B cell (primary cell): Measurements from ENCODE around the gene ADAMTS13. TPM values are rescaled to one million over a fixed set of nuclear protein-coding genes. Genes with fewer than 3 reads are reported as not detected.

Experiments used
- ATAC-seq: fragments of 200-7000 bp; cut with Tn5 transposase; one replicate; pipeline ENCODE4 v1.10.0; 2021; ENCODE audit warnings: low read depth, mild to moderate bottlenecking, moderate number of reproducible peaks, moderate library complexity
- CTCF ChIA-PET: fragments of 350-600 bp; sonication (Branson Sonifier 250); formaldehyde crosslinking; loops from one replicate; lab custom pipeline; 2021; ENCODE audit warnings: antibody characterized with exemption, inconsistent platforms; lab: Charles Lee
- POLR2A ChIA-PET: fragments of 350-600 bp; sonication (Branson Sonifier 250); formaldehyde crosslinking; loops from one replicate; lab custom pipeline; 2021; ENCODE audit warnings: antibody characterized with exemption; lab: Charles Lee
- DNase-seq: peaks from one replicate; pipeline ENCODE4 v3.0.0; 2013
- H2AFZ ChIP-seq: 2 replicates; pipeline ENCODE4 v1.6.1; 2012; ENCODE audit warnings: mild to moderate bottlenecking, low read depth, low read length; ENCODE audit not compliant: insufficient read depth, poor library complexity, severe bottlenecking
- H3K27ac ChIP-seq, 2 donors: 1 replicate in 1 of 2; 2 replicates in 1 of 2; pipeline ENCODE4 v1.5.1; 2012 to 2013; ENCODE audit warnings: low read length in 2 of 2, mild to moderate bottlenecking in 2 of 2, moderate library complexity in 1 of 2
- H3K27me3 ChIP-seq, 4 experiments: fragments of 200-600 bp in 1 of 4; sonication (generic) in 1 of 4; replicated peaks in 1 of 4; 1 replicate in 2 of 4; 2 replicates in 2 of 4; pipeline versions ENCODE4 v1.6.1 to v1.7.0; 2013 to 2016; ENCODE audit warnings: low read length in 3 of 4, mild to moderate bottlenecking in 2 of 4, mixed read lengths in 1 of 4, moderate library complexity in 1 of 4; ENCODE audit not compliant: insufficient read depth in 4 of 4, control insufficient read depth in 3 of 4; ENCODE audit errors: control extremely low read depth in 1 of 4
- H3K36me3 ChIP-seq, 2 experiments: replicated peaks in 1 of 2; 1 replicate in 1 of 2; 2 replicates in 1 of 2; pipeline versions ENCODE4 v1.6.1 to v1.7.1; 2013; ENCODE audit warnings: low read length in 1 of 2; ENCODE audit not compliant: insufficient read depth in 2 of 2, control insufficient read depth in 1 of 2; ENCODE audit errors: control extremely low read depth in 1 of 2, extremely low read depth in 1 of 2
- H3K4me1 ChIP-seq, 2 donors: fragments of 200-600 bp in 1 of 2; sonication (generic) in 1 of 2; 1 replicate in 1 of 2; 2 replicates in 1 of 2; pipeline versions ENCODE4 v1.5.1 to v1.6.1; 2013 to 2017; ENCODE audit warnings: low read length in 2 of 2; ENCODE audit not compliant: control insufficient read depth in 2 of 2, insufficient read depth in 2 of 2
- H3K4me2 ChIP-seq: replicated peaks from 2 replicates; pipeline ENCODE3; 2012; ENCODE audit warnings: mild to moderate bottlenecking, low read depth, low read length; ENCODE audit not compliant: poor library complexity, severe bottlenecking
- H3K4me3 ChIP-seq, 5 experiments: fragments of 200-600 bp in 1 of 5; sonication (generic) in 1 of 5; 1 replicate in 3 of 5; 2 replicates in 2 of 5; pipeline versions ENCODE4 v1.5.1 to v1.7.0; 2011 to 2016; ENCODE audit warnings: low read length in 4 of 5, mild to moderate bottlenecking in 4 of 5, low read depth in 2 of 5, control low read depth in 1 of 5, moderate library complexity in 1 of 5; ENCODE audit not compliant: insufficient read depth in 1 of 5; ENCODE audit errors: control extremely low read depth in 1 of 5, extremely low read depth in 1 of 5
- H3K79me2 ChIP-seq: fragments of 200-600 bp; sonication (generic); one replicate; pipeline ENCODE4 v1.6.0; 2016; ENCODE audit warnings: low read length; ENCODE audit not compliant: control insufficient read depth, insufficient read depth
- H3K9ac ChIP-seq: fragments of 200-600 bp; sonication (generic); 2 replicates; pipeline ENCODE4 v1.6.1; 2017; ENCODE audit warnings: mild to moderate bottlenecking, low read length, moderate library complexity
- H3K9me3 ChIP-seq, 3 donors: one replicate each; pipeline versions ENCODE4 v1.6.1 to v1.7.1; 2013; ENCODE audit warnings: low read length in 2 of 3; ENCODE audit not compliant: control insufficient read depth in 2 of 3, insufficient read depth in 1 of 3; ENCODE audit errors: control extremely low read depth in 1 of 3
- H4K20me1 ChIP-seq: 2 replicates; pipeline ENCODE4 v1.6.0; 2012; ENCODE audit warnings: mild to moderate bottlenecking, low read length; ENCODE audit not compliant: insufficient read depth, control insufficient read depth, poor library complexity, severe bottlenecking
- H3K27ac Mint-ChIP-seq: one replicate; pipeline ENCODE4 v1.8.0; 2021; ENCODE audit warnings: mixed read lengths
- H3K27me3 Mint-ChIP-seq: one replicate; pipeline ENCODE4 v1.8.0; 2021; ENCODE audit warnings: mixed read lengths
- H3K4me1 Mint-ChIP-seq: one replicate; pipeline ENCODE4 v1.8.0; 2021; ENCODE audit warnings: mixed read lengths
- H3K4me3 Mint-ChIP-seq: one replicate; pipeline ENCODE4 v1.8.0; 2021; ENCODE audit warnings: mixed read lengths
- H3K9me3 Mint-ChIP-seq: one replicate; pipeline ENCODE4 v1.8.0; 2022; ENCODE audit warnings: mixed read lengths; ENCODE audit not compliant: insufficient read depth
- EZH2 ChIP-seq: IDR thresholded peaks from 2 replicates; pipeline ENCODE4 v1.6.1; 2012; ENCODE audit warnings: borderline replicate concordance, low read depth, mild to moderate bottlenecking, moderate library complexity, low read length; ENCODE audit not compliant: insufficient read depth, poor library complexity, severe bottlenecking
- WGBS: methylation state at CpG from one replicate; pipeline ENCODE4 v1.1.5; 2013; ENCODE audit warnings: missing lambda C conversion rate; ENCODE audit not compliant: insufficient coverage; 5-methylcytosine and 5-hydroxymethylcytosine counted together
- intact Hi-C: fragments of 100-400 bp; cut with micrococcal nuclease; formaldehyde crosslinking; loops from one replicate; pipeline ENCODE4 v1.10.0; 2022
- polyA plus RNA-seq: library from polyadenylated mRNA; depleted of rRNA; stranded (reverse); fragments of >200 nt; gene quantifications from 2 replicates; pipeline ENCODE4 v1.2.3, GENCODE V29; 2012
- total RNA-seq, 2 donors: library from RNA; stranded (reverse); fragments of 120-200 nt in 1 of 2; gene quantifications; 1 replicate in 1 of 2; 2 replicates in 1 of 2; pipeline versions ENCODE4 v1.2.3 to v1.2.4, GENCODE V29; 2013 to 2022
- TF ChIP-seq, protein P1 (sequence below): fragments of 200-600 bp; IDR thresholded peaks from one replicate; pipeline ENCODE4 v1.8.0; 2022; ENCODE audit warnings: antibody characterized with exemption, mild to moderate bottlenecking

The ADAMTS13 gene
- total and polyA plus RNA-seq, 2 donors (not counting 1 experiment from before 2014, with no cell fraction given) = 2.5 to 5.7 TPM

DNA sequence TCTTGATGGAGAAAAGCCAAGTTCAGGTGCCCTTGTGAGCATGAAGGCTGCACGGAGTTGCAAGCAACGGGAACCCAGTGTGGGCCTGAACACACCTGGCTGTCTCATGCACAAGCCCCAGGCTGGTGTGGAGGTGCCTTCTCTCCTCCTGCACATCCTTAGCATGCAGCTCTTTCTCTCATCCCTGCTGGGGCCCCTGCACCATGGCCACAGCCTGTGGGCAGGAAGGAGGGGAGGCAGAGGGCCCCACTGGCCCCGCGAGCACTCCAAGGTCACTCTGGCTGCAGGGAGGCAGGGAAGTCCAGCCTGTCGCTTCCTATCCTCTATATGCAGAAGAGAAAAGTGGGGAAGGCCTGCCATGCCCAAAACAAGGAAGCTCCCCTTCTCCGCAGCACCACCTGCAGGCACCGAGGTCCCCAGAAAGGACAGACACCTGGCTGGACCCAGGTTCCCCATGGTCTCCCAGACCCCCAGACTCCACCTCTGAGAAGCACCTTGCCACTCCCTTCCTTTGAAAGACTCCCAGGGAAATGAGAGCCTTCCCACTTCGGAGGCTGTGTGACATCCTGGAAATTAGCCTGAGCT lies 27.4 kb upstream of the ADAMTS13 start:
- H3K36me3 ChIP-seq = no peaks in the 10 kb centered on the region
- TF ChIP-seq, protein P1, sequence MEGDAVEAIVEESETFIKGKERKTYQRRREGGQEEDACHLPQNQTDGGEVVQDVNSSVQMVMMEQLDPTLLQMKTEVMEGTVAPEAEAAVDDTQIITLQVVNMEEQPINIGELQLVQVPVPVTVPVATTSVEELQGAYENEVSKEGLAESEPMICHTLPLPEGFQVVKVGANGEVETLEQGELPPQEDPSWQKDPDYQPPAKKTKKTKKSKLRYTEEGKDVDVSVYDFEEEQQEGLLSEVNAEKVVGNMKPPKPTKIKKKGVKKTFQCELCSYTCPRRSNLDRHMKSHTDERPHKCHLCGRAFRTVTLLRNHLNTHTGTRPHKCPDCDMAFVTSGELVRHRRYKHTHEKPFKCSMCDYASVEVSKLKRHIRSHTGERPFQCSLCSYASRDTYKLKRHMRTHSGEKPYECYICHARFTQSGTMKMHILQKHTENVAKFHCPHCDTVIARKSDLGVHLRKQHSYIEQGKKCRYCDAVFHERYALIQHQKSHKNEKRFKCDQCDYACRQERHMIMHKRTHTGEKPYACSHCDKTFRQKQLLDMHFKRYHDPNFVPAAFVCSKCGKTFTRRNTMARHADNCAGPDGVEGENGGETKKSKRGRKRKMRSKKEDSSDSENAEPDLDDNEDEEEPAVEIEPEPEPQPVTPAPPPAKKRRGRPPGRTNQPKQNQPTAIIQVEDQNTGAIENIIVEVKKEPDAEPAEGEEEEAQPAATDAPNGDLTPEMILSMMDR = no peak
- Mint-ChIP-seq H3K9me3 (no peaks in the 10 kb centered on the region), H3K4me1 (no peaks in the 10 kb centered on the region), H3K27ac (no peak overlapping the region), H3K27me3 (peaks cover 6% of the 10 kb centered on the region), H3K4me3 (no peak overlapping the region)
- POLR2A ChIA-PET = no interaction called here
- H3K79me2 ChIP-seq = no peaks in the 10 kb centered on the region
- H2AFZ ChIP-seq = no peak overlapping the region
- ATAC-seq = no peak
- peaks cover 0 to 4% (median 0%) of the 10 kb centered on the region in 4 experiments for H3K27me3 ChIP-seq
- no peak overlapping the region for H3K27ac ChIP-seq
- no peaks in the 10 kb centered on the region for H3K9me3 ChIP-seq
- no peak overlapping the region for H3K4me2 ChIP-seq
- no peak overlapping the region for H3K4me3 ChIP-seq
- no peaks in the 10 kb centered on the region for H4K20me1 ChIP-seq
- H3K4me1 ChIP-seq = no peaks in the 10 kb centered on the region
- CTCF ChIA-PET = no interaction called here
- WGBS = 53% methylated on average over 5 of the region's 8 CpGs
- DNase-seq = no peak
- intact Hi-C loops = no loop called here
- no peak overlapping the region for H3K9ac ChIP-seq

DNA sequence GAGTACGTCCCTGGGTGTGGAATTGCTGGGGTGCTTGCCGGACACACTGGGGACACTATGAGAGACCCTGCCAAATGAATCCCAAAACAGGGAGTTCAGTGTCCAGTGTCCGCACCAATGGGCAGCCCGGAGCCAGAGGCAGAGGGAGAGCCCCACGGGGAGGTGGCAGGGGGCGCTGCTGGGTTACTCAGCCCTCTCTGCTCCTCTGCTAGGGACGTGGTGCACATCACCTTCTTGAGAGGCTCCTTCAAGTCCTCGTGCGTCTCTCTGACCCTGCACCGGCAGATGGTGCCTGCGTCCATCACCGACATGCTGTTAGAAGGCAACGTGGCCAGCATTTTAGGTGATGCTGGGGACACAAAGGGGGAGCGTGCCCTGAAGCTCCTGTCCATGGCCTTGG lies 25.2 kb upstream of the ADAMTS13 start:
- H3K27me3 Mint-ChIP-seq = no peaks in the 10 kb centered on the region
- H3K9ac ChIP-seq = no peak overlapping the region
- TF ChIP-seq EZH2 = no peak
- TF ChIP-seq, protein P1 = no peak
- DNase-seq = no peak
- CTCF ChIA-PET = interaction anchor here (0.7 kb wide), 1 partner anchor 639 kb away, joined by 3 read pairs; no protein-coding TSS in a partner anchor
- intact Hi-C loops = no loop called here
- H2AFZ ChIP-seq = no peak overlapping the region
- H3K27ac Mint-ChIP-seq = no peak overlapping the region
- H3K27me3 ChIP-seq = no peaks in the 10 kb centered on the region
- H3K4me3 Mint-ChIP-seq = no peak overlapping the region
- H3K79me2 ChIP-seq = no peaks in the 10 kb centered on the region
- no peaks in the 10 kb centered on the region for H3K36me3 ChIP-seq
- no peak for ATAC-seq
- H4K20me1 ChIP-seq = no peaks in the 10 kb centered on the region
- no peaks in the 10 kb centered on the region for H3K4me1 ChIP-seq
- no peaks in the 10 kb centered on the region for H3K9me3 Mint-ChIP-seq
- no peaks in the 10 kb centered on the region for H3K4me1 Mint-ChIP-seq
- H3K9me3 ChIP-seq = no peaks in the 10 kb centered on the region
- no peak overlapping the region for H3K27ac ChIP-seq
- H3K4me2 ChIP-seq = no peak overlapping the region
- no peak overlapping the region for H3K4me3 ChIP-seq
- POLR2A ChIA-PET = no interaction called here
- 55% methylated on average over 14 of the region's 14 CpGs for WGBS
